HepG2 (cell line): ENCODE results near the gene CCDC38. TPM values are rescaled to one million over a fixed set of nuclear protein-coding genes. Genes with fewer than 3 reads are reported as not detected.

ENCODE experiments used
- ATRX ChIP-seq: sonication (generic); formaldehyde crosslinking; IDR thresholded peaks from 2 replicates; pipeline ENCODE4 v1.4.0; 2020; ENCODE audit warnings: missing genetic modification reagents, borderline replicate concordance
- KDM5A ChIP-seq: fragments of 200-600 bp; sonication (generic); IDR thresholded peaks from 2 replicates; pipeline ENCODE4 v1.7.0; 2018; ENCODE audit warnings: antibody characterized with exemption, mild to moderate bottlenecking, low read length, borderline replicate concordance
- PATZ1 ChIP-seq: sonication (generic); formaldehyde crosslinking; IDR thresholded peaks from 2 replicates; pipeline ENCODE4 v1.4.0; 2020; ENCODE audit warnings: missing genetic modification reagents
- POLR2AphosphoS2 ChIP-seq: IDR thresholded peaks from 2 replicates; pipeline ENCODE4 v1.6.1; 2011; ENCODE audit warnings: low read depth, low read length, improper control_type of control experiment
- TP53 ChIP-seq: sonication (generic); formaldehyde crosslinking; conservative IDR thresholded peaks from 2 replicates; pipeline ENCODE4 v1.4.0; 2020; ENCODE audit warnings: missing genetic modification reagents
- ZBTB39 ChIP-seq: sonication (generic); formaldehyde crosslinking; IDR thresholded peaks from 2 replicates; pipeline ENCODE4 v1.5.0; 2020; ENCODE audit warnings: missing genetic modification reagents
- ZMAT5 ChIP-seq: sonication (generic); formaldehyde crosslinking; IDR thresholded peaks from 2 replicates; pipeline ENCODE4 v1.5.0; 2020; ENCODE audit warnings: mild to moderate bottlenecking, low read depth, missing genetic modification reagents, borderline replicate concordance
- ZNF234 ChIP-seq: sonication (generic); formaldehyde crosslinking; conservative IDR thresholded peaks from 2 replicates; pipeline ENCODE4 v1.5.1; 2020; ENCODE audit warnings: mild to moderate bottlenecking, missing genetic modification reagents
- ZNF558 ChIP-seq: sonication (generic); formaldehyde crosslinking; IDR thresholded peaks from 2 replicates; pipeline ENCODE4 v1.9.0; 2022; ENCODE audit warnings: mild to moderate bottlenecking, missing genetic modification reagents, borderline replicate concordance
- ZNF570 ChIP-seq: sonication (generic); formaldehyde crosslinking; IDR thresholded peaks from 2 replicates; pipeline ENCODE4 v1.4.0; 2020; ENCODE audit warnings: mild to moderate bottlenecking, missing genetic modification reagents, borderline replicate concordance
- ZNF639 ChIP-seq: conservative IDR thresholded peaks from 2 replicates; pipeline ENCODE4 v1.6.1; 2018; ENCODE audit warnings: missing genetic modification reagents
- ZNF674 ChIP-seq: sonication (generic); formaldehyde crosslinking; IDR thresholded peaks from 2 replicates; pipeline ENCODE4 v1.5.0; 2020; ENCODE audit warnings: low read depth, mild to moderate bottlenecking, missing genetic modification reagents
- ZNF772 ChIP-seq: sonication (generic); formaldehyde crosslinking; IDR thresholded peaks from 2 replicates; pipeline ENCODE4 v1.5.0; 2020; ENCODE audit warnings: mild to moderate bottlenecking, missing genetic modification reagents
- ZNF781 ChIP-seq: sonication (generic); formaldehyde crosslinking; IDR thresholded peaks from 2 replicates; pipeline ENCODE4 v1.5.1; 2020; ENCODE audit warnings: borderline replicate concordance, mild to moderate bottlenecking, missing genetic modification reagents; ENCODE audit errors: not compliant biosample characterization
- ZSCAN12 ChIP-seq: sonication (generic); formaldehyde crosslinking; IDR thresholded peaks from 2 replicates; pipeline ENCODE4 v1.9.0; 2021; ENCODE audit warnings: mild to moderate bottlenecking, missing genetic modification reagents
- polyA plus RNA-seq, 8 experiments: library from polyadenylated mRNA; depleted of rRNA in 3 of 8; stranded (reverse) in 7 of 8; unstranded in 1 of 8; fragments of >200 nt; fragmentation: Illumina TruSeq in 4 of 8; extraction: Trizol in 4 of 8; gene quantifications; 2 replicates each; pipeline versions ENCODE4 v1.2.1 to v1.2.3, GENCODE V29; 2011 to 2016; ENCODE audit warnings: low read depth in 4 of 8, missing spikeins in 1 of 8, mixed read lengths in 1 of 8; ENCODE audit not compliant: insufficient read depth in 1 of 8
- total RNA-seq, 5 experiments: library from RNA; depleted of rRNA; stranded (reverse); fragments of >200 nt; fragmentation: Illumina TruSeq; extraction: Trizol; gene quantifications; 2 replicates each; pipeline ENCODE4 v1.2.3, GENCODE V29; 2016; ENCODE audit warnings: low read depth in 1 of 5
- TF ChIP-seq, protein P1 (sequence below): sonication (generic); formaldehyde crosslinking; IDR thresholded peaks from 2 replicates; pipeline ENCODE4 v1.4.0; 2020; ENCODE audit warnings: missing genetic modification reagents
- TF ChIP-seq, protein P2 (sequence below): sonication (generic); formaldehyde crosslinking; IDR thresholded peaks from 2 replicates; pipeline ENCODE4 v1.5.0; 2020; ENCODE audit warnings: mild to moderate bottlenecking, missing genetic modification reagents
- TF ChIP-seq, protein P3 (sequence below): sonication (generic); formaldehyde crosslinking; IDR thresholded peaks from 2 replicates; pipeline ENCODE4 v1.4.0; 2020; ENCODE audit warnings: missing genetic modification reagents

CCDC38 gene
- total and polyA plus RNA-seq, 2 of the 13 experiments (the other 11 are each of a cell fraction or from before 2014, with no cell fraction given) = 0.24 to 0.32 TPM

- TF ChIP-seq PATZ1 (CRISPR knock-in tag) (no peak), ZSCAN12 (CRISPR knock-in tag) (no peak), ZBTB39 (CRISPR knock-in tag) (no peak), ZNF674 (CRISPR knock-in tag) (no peak), ZNF781 (no peak), TP53 (no peak), KDM5A (no peak), ATRX (CRISPR knock-in tag) (no peak), ZMAT5 (CRISPR knock-in tag) (no peak), ZNF639 (CRISPR knock-in tag) (no peak), ZNF558 (CRISPR knock-in tag) (no peak), ZNF570 (CRISPR knock-in tag) (no peak), ZNF772 (CRISPR knock-in tag) (no peak), ZNF234 (CRISPR knock-in tag) (no peak), POLR2AphosphoS2 (no peak)
- TF ChIP-seq, protein P1, sequence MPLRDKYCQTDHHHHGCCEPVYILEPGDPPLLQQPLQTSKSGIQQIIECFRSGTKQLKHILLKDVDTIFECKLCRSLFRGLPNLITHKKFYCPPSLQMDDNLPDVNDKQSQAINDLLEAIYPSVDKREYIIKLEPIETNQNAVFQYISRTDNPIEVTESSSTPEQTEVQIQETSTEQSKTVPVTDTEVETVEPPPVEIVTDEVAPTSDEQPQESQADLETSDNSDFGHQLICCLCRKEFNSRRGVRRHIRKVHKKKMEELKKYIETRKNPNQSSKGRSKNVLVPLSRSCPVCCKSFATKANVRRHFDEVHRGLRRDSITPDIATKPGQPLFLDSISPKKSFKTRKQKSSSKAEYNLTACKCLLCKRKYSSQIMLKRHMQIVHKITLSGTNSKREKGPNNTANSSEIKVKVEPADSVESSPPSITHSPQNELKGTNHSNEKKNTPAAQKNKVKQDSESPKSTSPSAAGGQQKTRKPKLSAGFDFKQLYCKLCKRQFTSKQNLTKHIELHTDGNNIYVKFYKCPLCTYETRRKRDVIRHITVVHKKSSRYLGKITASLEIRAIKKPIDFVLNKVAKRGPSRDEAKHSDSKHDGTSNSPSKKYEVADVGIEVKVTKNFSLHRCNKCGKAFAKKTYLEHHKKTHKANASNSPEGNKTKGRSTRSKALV = no peak
- TF ChIP-seq, protein P2, sequence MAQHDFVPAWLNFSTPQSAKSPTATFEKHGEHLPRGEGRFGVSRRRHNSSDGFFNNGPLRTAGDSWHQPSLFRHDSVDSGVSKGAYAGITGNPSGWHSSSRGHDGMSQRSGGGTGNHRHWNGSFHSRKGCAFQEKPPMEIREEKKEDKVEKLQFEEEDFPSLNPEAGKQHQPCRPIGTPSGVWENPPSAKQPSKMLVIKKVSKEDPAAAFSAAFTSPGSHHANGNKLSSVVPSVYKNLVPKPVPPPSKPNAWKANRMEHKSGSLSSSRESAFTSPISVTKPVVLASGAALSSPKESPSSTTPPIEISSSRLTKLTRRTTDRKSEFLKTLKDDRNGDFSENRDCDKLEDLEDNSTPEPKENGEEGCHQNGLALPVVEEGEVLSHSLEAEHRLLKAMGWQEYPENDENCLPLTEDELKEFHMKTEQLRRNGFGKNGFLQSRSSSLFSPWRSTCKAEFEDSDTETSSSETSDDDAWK = no peak
- TF ChIP-seq, protein P3, sequence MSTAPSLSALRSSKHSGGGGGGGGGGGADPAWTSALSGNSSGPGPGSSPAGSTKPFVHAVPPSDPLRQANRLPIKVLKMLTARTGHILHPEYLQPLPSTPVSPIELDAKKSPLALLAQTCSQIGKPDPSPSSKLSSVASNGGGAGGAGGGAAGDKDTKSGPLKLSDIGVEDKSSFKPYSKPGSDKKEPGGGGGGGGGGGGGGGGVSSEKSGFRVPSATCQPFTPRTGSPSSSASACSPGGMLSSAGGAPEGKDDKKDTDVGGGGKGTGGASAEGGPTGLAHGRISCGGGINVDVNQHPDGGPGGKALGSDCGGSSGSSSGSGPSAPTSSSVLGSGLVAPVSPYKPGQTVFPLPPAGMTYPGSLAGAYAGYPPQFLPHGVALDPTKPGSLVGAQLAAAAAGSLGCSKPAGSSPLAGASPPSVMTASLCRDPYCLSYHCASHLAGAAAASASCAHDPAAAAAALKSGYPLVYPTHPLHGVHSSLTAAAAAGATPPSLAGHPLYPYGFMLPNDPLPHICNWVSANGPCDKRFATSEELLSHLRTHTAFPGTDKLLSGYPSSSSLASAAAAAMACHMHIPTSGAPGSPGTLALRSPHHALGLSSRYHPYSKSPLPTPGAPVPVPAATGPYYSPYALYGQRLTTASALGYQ (CRISPR knock-in tag) = peak; percentile 52; the same call in 1 of the 2 replicates
These were observed 34.0 kb upstream of the CCDC38 start (continued) for GRCh38 chr12:95976416-95976832.
